PFSK-1 (cell line): Measurements from ENCODE around the gene AOPEP.

Source experiments
- FOXP2 ChIP-seq: optimal IDR thresholded peaks from 2 replicates; pipeline ENCODE3; 2011; ENCODE audit warnings: borderline replicate concordance, control low read depth, inconsistent platforms; ENCODE audit not compliant: insufficient read depth; ENCODE audit errors: extremely low read length, extremely low read depth
- POLR2AphosphoS5 ChIP-seq: IDR thresholded peaks from 2 replicates; pipeline ENCODE4 v1.6.1; 2012; ENCODE audit warnings: low read depth, mild to moderate bottlenecking, control low read depth, low read length, moderate library complexity
- SIN3A ChIP-seq: IDR thresholded peaks from 2 replicates; pipeline ENCODE4 v1.6.1; 2012; ENCODE audit warnings: mild to moderate bottlenecking, low read length, moderate library complexity, borderline replicate concordance; ENCODE audit not compliant: insufficient read depth
- TAF1 ChIP-seq: IDR thresholded peaks from 2 replicates; pipeline ENCODE4 v1.6.1; 2012; ENCODE audit warnings: low read length, control low read depth, borderline replicate concordance; ENCODE audit not compliant: insufficient read depth
- TF ChIP-seq, protein P1 (sequence below), 2 experiments: IDR thresholded peaks; 2 replicates each; pipeline versions ENCODE4 v1.6.1 to v1.8.0; 2011 to 2012; ENCODE audit warnings: low read depth in 2 of 2, low read length in 2 of 2, control low read depth in 1 of 2, inconsistent platforms in 1 of 2, mild to moderate bottlenecking in 1 of 2, moderate library complexity in 1 of 2; ENCODE audit not compliant: insufficient read depth in 1 of 2

DNA sequence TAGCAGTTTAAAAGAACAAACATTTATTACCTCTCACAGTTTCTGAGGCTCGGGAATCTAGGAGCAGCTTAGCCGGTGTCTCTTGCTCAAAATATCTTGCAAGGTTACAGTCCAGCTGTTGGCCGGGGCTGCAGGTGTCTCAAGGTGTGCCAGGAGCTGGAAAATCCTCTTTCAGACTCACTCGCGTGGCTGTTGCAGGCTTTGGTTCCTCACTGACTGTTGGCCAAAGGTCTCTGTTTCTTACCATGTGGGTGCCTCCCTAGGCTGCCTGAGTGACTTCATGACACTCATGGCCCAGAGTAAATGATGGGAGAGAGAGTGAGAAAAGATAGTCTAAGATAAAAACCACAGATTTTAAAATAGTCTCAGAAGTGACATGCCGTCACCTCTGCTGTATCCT is 43.8 kb downstream of the AOPEP start:
- TF ChIP-seq POLR2AphosphoS5: no peak
- no peak for TF ChIP-seq TAF1
- TF ChIP-seq SIN3A: no peak
- TF ChIP-seq, protein P1, sequence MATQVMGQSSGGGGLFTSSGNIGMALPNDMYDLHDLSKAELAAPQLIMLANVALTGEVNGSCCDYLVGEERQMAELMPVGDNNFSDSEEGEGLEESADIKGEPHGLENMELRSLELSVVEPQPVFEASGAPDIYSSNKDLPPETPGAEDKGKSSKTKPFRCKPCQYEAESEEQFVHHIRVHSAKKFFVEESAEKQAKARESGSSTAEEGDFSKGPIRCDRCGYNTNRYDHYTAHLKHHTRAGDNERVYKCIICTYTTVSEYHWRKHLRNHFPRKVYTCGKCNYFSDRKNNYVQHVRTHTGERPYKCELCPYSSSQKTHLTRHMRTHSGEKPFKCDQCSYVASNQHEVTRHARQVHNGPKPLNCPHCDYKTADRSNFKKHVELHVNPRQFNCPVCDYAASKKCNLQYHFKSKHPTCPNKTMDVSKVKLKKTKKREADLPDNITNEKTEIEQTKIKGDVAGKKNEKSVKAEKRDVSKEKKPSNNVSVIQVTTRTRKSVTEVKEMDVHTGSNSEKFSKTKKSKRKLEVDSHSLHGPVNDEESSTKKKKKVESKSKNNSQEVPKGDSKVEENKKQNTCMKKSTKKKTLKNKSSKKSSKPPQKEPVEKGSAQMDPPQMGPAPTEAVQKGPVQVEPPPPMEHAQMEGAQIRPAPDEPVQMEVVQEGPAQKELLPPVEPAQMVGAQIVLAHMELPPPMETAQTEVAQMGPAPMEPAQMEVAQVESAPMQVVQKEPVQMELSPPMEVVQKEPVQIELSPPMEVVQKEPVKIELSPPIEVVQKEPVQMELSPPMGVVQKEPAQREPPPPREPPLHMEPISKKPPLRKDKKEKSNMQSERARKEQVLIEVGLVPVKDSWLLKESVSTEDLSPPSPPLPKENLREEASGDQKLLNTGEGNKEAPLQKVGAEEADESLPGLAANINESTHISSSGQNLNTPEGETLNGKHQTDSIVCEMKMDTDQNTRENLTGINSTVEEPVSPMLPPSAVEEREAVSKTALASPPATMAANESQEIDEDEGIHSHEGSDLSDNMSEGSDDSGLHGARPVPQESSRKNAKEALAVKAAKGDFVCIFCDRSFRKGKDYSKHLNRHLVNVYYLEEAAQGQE (IDR thresholded peaks at IDR 0.05; ENCODE audit: insufficient read depth in 1 of 2, low read depth in 2 of 2, low read length in 2 of 2): no peak
- no peak for TF ChIP-seq FOXP2
